Mammary epithelial cell (primary cell): ENCODE data around the gene OR2F1.

Source experiments
- CTCF ChIP-seq, 2 donors: IDR thresholded peaks in 1 of 2; conservative IDR thresholded peaks in 1 of 2; 2 replicates each; pipeline ENCODE4 v1.5.1; 2011 to 2012; ENCODE audit warnings: inconsistent platforms in 2 of 2, low read length in 2 of 2, mild to moderate bottlenecking in 2 of 2, control low read depth in 1 of 2, low read depth in 1 of 2; ENCODE audit not compliant: insufficient read depth in 1 of 2; ENCODE audit errors: extremely low read depth in 1 of 2
- EZH2 ChIP-seq: IDR thresholded peaks from 2 replicates; pipeline ENCODE4 v1.6.1; 2012; ENCODE audit warnings: low read length, inconsistent platforms, borderline replicate concordance

- TF ChIP-seq EZH2 (no peak), CTCF (conservative IDR thresholded peaks at IDR 0.05 in 1 of 2, IDR thresholded peaks at IDR 0.05 in 1 of 2; ENCODE audit: extremely low read depth in 1 of 2, insufficient read depth in 1 of 2, low read depth in 1 of 2, low read length in 2 of 2) (no peak)
Observed at GRCh38 chr7:144004703-144005102, 50.1 kb downstream of the OR2F1 start.
